Measurements from ENCODE around the gene HMCN2. TPM values are rescaled to one million over a fixed set of nuclear protein-coding genes. Genes with fewer than 3 reads are reported as not detected.

The HMCN2 gene
- total and polyA plus RNA-seq, 2 donors from 2014 or later: 0.99 to 8.6 TPM

- TF ChIP-seq CTCF (IDR thresholded peaks at IDR 0.05; ENCODE audit: borderline replicate concordance, extremely low read depth, insufficient read depth): no peak
- no peak overlapping the region for H3K4me3 ChIP-seq (ENCODE audit: low read length in 3 of 3)
- no peaks in the 10 kb centered on the region for H3K9me3 ChIP-seq (ENCODE audit: control insufficient read depth in 2 of 3, insufficient read depth in 1 of 3, low read length in 3 of 3)
- no peaks in the 10 kb centered on the region for H3K27me3 ChIP-seq (ENCODE audit: control insufficient read depth, insufficient read depth, low read length)
- H3K4me1 ChIP-seq (ENCODE audit: control insufficient read depth in 2 of 3, insufficient read depth in 2 of 3, low read depth in 1 of 3, low read length in 3 of 3): no peaks in the 10 kb centered on the region
- FAIRE-seq (no peak), DNase-seq (no peak)
- H3K27ac ChIP-seq (ENCODE audit: low read depth in 2 of 2, low read length in 2 of 2): no peak overlapping the region
- no peak overlapping the region for H3K9ac ChIP-seq (ENCODE audit: low read length in 3 of 3)
- intact Hi-C loops (cut with DNase I): no loop called here
- H3K36me3 ChIP-seq (ENCODE audit: control insufficient read depth in 2 of 3, insufficient read depth in 3 of 3, low read length in 3 of 3): no peaks in the 10 kb centered on the region
Observed at GRCh38 chr9:130409246-130409645, 143.7 kb downstream of the HMCN2 start.

DNA sequence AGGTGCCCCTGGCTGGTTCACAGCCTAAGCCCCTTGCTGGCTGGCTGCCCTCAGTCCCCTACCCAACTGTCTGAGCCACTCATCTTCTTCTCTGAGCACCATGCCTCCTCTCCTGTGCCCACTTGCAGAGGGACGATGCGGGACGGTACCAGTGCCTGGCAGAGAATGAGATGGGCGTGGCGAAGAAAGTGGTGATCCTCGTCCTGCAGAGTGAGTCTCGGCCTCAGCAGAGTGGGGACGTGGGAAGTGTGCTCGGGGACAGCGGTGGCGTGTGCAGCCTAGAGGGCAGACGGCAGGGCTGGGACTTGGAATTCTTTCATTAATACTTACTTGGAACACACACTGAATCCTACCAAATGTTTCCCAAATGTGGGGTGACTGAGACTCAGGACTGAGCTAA is 144.9 kb downstream of the HMCN2 start:
- DNase-seq (no peak), FAIRE-seq (no peak)
- H3K27ac ChIP-seq (ENCODE audit: low read depth in 2 of 2, low read length in 2 of 2): no peak overlapping the region
- no peaks in the 10 kb centered on the region for H3K9me3 ChIP-seq (ENCODE audit: control insufficient read depth in 2 of 3, insufficient read depth in 1 of 3, low read length in 3 of 3)
- intact Hi-C loops (cut with DNase I): no loop called here
- H3K36me3 ChIP-seq (ENCODE audit: control insufficient read depth in 2 of 3, insufficient read depth in 3 of 3, low read length in 3 of 3): no peaks in the 10 kb centered on the region
- no peak overlapping the region for H3K4me3 ChIP-seq (ENCODE audit: low read length in 3 of 3)
- H3K4me1 ChIP-seq (ENCODE audit: control insufficient read depth in 2 of 3, insufficient read depth in 2 of 3, low read depth in 1 of 3, low read length in 3 of 3): no peaks in the 10 kb centered on the region
- TF ChIP-seq CTCF (IDR thresholded peaks at IDR 0.05; ENCODE audit: borderline replicate concordance, extremely low read depth, insufficient read depth): no peak
- no peaks in the 10 kb centered on the region for H3K27me3 ChIP-seq (ENCODE audit: control insufficient read depth, insufficient read depth, low read length)
- H3K9ac ChIP-seq (ENCODE audit: low read length in 3 of 3): no peak overlapping the region

DNA sequence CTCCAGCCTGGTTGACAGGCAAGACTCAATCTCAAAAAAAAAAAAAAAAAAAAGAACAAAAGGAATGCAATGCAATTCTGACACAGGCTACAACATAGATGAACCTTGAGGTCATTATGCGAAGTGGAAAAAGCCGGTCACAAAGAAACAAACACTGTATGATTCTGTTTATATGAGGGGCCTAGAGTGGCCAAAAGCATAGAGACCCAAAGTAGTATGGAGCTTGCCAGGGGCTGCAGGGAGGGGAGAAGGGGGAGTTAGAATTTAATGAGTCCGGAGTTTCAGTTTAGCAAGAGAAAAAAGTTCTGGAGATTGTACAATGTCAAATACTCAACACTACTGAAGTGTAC is 146.0 kb downstream of the HMCN2 start:
- no peaks in the 10 kb centered on the region for H3K9me3 ChIP-seq (ENCODE audit: control insufficient read depth in 2 of 3, insufficient read depth in 1 of 3, low read length in 3 of 3)
- no peaks in the 10 kb centered on the region for H3K27me3 ChIP-seq (ENCODE audit: control insufficient read depth, insufficient read depth, low read length)
- DNase-seq (no peak), FAIRE-seq (no peak)
- H3K4me1 ChIP-seq (ENCODE audit: control insufficient read depth in 2 of 3, insufficient read depth in 2 of 3, low read depth in 1 of 3, low read length in 3 of 3): no peaks in the 10 kb centered on the region
- no peak overlapping the region for H3K27ac ChIP-seq (ENCODE audit: low read depth in 2 of 2, low read length in 2 of 2)
- intact Hi-C loops (cut with DNase I): no loop called here
- TF ChIP-seq CTCF (IDR thresholded peaks at IDR 0.05; ENCODE audit: borderline replicate concordance, extremely low read depth, insufficient read depth): no peak
- H3K4me3 ChIP-seq (ENCODE audit: low read length in 3 of 3): no peak overlapping the region
- no peaks in the 10 kb centered on the region for H3K36me3 ChIP-seq (ENCODE audit: control insufficient read depth in 2 of 3, insufficient read depth in 3 of 3, low read length in 3 of 3)
- no peak overlapping the region for H3K9ac ChIP-seq (ENCODE audit: low read length in 3 of 3)

DNA sequence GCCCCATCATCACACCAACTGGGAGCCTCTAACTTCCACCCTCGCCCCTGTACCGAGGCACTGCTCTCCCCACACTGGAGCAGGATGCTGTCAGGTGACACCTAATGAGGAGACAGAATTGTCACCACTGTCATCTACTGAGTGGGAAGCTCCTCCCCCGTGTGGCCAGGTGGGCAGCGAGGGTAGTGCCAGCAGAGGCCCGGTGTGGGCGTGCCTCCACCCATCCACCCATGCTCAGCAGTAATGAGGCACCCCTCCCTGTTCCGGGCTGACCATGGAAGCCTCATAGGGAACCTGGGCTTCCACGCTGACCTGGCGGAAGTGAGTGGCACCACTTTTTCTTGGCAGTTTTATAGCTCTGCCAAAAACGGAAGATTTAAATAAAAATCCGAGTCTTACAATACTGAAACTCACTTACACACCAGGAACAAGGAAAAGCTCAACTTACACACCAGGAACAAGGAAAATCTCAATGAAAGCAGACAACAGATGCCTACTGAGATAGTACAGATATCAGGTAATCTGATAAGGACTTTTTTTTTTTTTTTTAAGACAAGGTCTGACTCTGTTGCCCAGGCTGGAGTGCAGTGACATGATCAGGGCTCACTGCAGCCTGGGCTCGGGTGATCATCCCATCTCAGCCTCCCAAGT is 148.6 kb downstream of the HMCN2 start:
- Histone ChIP-seq H3K4me1 (ENCODE audit: control insufficient read depth in 2 of 3, insufficient read depth in 2 of 3, low read depth in 1 of 3, low read length in 3 of 3) (no peaks in the 10 kb centered on the region), H3K9ac (ENCODE audit: low read length in 3 of 3) (no peak overlapping the region), H3K27ac (ENCODE audit: low read depth in 2 of 2, low read length in 2 of 2) (no peak overlapping the region), H3K27me3 (ENCODE audit: control insufficient read depth, insufficient read depth, low read length) (no peaks in the 10 kb centered on the region), H3K36me3 (ENCODE audit: control insufficient read depth in 2 of 3, insufficient read depth in 3 of 3, low read length in 3 of 3) (no peaks in the 10 kb centered on the region), H3K9me3 (ENCODE audit: control insufficient read depth in 2 of 3, insufficient read depth in 1 of 3, low read length in 3 of 3) (no peaks in the 10 kb centered on the region), H3K4me3 (ENCODE audit: low read length in 3 of 3) (no peak overlapping the region)
- intact Hi-C loops (cut with DNase I): no loop called here
- no peak for TF ChIP-seq CTCF (IDR thresholded peaks at IDR 0.05; ENCODE audit: borderline replicate concordance, extremely low read depth, insufficient read depth)
- no peak for DNase-seq
- FAIRE-seq: no peak
